Measurements from ENCODE around the gene TMEM190.
"Not testable (repeated sequence)": the region's sequence is repeated elsewhere in the genome, so short reads cannot be mapped to it uniquely, and the experiment has no call there.

The TMEM190 gene

GRCh38 chr19:55391702-55392615, 15.3 kb downstream of the TMEM190 start:
- no peak for DNase-seq

GRCh38 chr19:55392820-55393761, 16.5 kb downstream of the TMEM190 start:
- no peak for DNase-seq

GRCh38 chr19:55398200-55398925, 21.7 kb downstream of the TMEM190 start:
- DNase-seq: no peak

- no peak for DNase-seq
These were observed 23.9 kb downstream of the TMEM190 start for GRCh38 chr19:55400281-55401087.

GRCh38 chr19:55401390-55401789, 24.8 kb downstream of the TMEM190 start:
- not testable (repeated sequence) for DNase-seq

GRCh38 chr19:55402509-55402908, 25.9 kb downstream of the TMEM190 start:
- no peak for DNase-seq

- DNase-seq: no peak
These were observed 29.0 kb downstream of the TMEM190 start for GRCh38 chr19:55405638-55406037.

- DNase-seq: no peak
These were observed 29.6 kb downstream of the TMEM190 start for GRCh38 chr19:55406091-55406825.

GRCh38 chr19:55406826-55407549, 30.4 kb downstream of the TMEM190 start:
- no peak for DNase-seq

GRCh38 chr19:55407550-55407799, 30.8 kb downstream of the TMEM190 start, which contains the start of gene UBE2S:
Gene UBE2S, minus strand, starts transcription at chr19:55407788. Its CDS starts 199 bp downstream, at chr19:55407589.
- DNase-seq: not testable (repeated sequence)

GRCh38 chr19:55407800-55408532, 31.3 kb downstream of the TMEM190 start:
- DNase-seq: peak; percentile 98

- DNase-seq: no peak
These were observed 31.9 kb downstream of the TMEM190 start for GRCh38 chr19:55408533-55408872.

- DNase-seq: not testable (repeated sequence)
These were observed 32.6 kb downstream of the TMEM190 start for GRCh38 chr19:55409179-55409578.

GRCh38 chr19:55410168-55410567, 33.5 kb downstream of the TMEM190 start:
- DNase-seq: no peak

- DNase-seq: peak; percentile 66
These were observed 41.6 kb downstream of the TMEM190 start for GRCh38 chr19:55418185-55418584.

- no peak for DNase-seq
These were observed 42.5 kb downstream of the TMEM190 start for GRCh38 chr19:55419103-55419502.

GRCh38 chr19:55419624-55420236, 43.1 kb downstream of the TMEM190 start:
- no peak for DNase-seq

- not testable (repeated sequence) for DNase-seq
These were observed 44.7 kb downstream of the TMEM190 start for GRCh38 chr19:55421281-55421680.

GRCh38 chr19:55423225-55424005, 46.8 kb downstream of the TMEM190 start:
- DNase-seq: no peak
